Measurements from ENCODE around the gene GLB1L3. TPM values are rescaled to one million over a fixed set of nuclear protein-coding genes. Genes with fewer than 3 reads are reported as not detected.

The GLB1L3 gene
- total RNA-seq, 1 donor from 2014 or later, result not detected

- no peak for DNase-seq (ENCODE audit: low read depth)
Observed at GRCh38 chr11:134358856-134359490, 82.8 kb downstream of the GLB1L3 start.

DNA sequence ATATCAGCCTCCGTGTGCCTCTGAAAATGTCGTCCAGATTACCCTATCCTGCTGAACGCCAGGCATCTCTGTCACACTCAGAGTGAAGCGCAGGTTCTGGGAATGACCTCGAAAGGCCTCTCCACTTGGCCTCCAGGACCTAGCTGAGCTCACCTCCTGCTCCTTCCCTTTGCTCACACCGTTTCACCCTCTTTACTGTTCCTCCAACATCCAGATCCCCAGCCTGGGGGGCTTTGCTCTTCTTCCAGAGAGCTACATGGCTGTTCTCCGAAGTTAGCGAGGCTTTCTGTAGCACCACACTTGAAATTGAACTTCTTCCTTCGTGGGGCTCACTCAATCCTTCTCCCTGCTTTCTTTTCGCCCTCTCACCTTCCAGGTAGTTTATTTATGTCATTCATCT is 83.5 kb downstream of the GLB1L3 start:
- no peak for DNase-seq (ENCODE audit: low read depth)

DNA sequence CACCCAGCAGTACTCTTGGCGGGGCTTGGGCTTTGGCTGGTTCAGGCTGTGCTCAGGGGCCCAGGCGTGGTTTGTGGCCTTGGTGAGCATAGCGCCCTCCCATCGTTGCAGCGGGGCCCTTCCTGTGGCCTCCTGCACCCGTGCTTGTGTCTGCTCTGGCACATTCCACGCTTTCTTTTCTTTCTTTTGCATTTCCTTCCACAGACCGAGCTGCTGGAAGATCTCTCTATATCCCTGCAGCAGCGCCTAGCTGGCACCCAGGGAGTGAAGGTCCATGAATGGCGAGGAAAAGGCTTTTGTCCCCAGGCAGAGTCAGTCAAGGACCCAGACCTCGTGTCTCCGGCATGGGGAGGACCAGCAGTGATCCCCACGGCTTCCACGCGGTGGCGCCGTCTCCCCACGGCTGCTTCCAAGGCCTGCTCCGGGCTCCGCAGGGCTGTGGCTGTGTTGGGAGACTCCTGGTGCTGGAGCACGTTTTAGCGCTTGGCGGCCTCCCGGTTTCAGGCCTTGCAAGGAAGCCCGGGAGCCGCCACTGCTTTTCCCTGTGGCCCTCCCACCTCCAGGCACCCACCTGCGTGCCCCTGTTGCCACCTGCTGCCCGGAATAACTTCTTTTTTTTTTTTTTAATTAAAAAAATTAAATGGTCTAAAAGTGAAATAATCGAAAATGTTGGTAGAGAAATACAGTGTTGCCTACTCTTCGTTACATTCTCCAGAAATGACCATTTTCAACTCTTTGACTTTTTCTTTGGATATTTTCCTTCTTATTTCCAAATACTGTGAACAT is 84.1 kb downstream of the GLB1L3 start:
- DNase-seq (ENCODE audit: low read depth), result peak; percentile 1

DNA sequence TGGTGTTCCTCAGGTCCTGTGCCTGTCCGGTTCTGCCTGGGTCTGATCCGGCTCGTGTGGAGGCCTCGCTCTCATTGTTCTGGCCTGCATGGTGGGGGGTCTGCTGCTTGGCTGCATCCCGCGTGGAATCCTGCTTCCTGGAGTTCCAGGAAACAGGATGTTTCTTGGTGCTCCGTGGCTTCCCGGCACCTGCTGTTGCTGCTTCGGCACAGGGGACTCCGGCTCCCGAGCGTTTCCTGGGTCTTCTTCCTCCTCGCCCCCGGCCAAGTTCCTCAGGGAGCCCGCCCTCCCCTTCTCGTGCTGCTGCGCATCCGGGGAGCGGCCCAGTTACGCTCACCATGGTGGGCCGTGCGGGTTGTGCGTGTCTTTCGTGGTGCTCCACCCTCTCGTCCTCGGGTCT is 85.5 kb downstream of the GLB1L3 start:
- no peak for DNase-seq (ENCODE audit: low read depth)

DNA sequence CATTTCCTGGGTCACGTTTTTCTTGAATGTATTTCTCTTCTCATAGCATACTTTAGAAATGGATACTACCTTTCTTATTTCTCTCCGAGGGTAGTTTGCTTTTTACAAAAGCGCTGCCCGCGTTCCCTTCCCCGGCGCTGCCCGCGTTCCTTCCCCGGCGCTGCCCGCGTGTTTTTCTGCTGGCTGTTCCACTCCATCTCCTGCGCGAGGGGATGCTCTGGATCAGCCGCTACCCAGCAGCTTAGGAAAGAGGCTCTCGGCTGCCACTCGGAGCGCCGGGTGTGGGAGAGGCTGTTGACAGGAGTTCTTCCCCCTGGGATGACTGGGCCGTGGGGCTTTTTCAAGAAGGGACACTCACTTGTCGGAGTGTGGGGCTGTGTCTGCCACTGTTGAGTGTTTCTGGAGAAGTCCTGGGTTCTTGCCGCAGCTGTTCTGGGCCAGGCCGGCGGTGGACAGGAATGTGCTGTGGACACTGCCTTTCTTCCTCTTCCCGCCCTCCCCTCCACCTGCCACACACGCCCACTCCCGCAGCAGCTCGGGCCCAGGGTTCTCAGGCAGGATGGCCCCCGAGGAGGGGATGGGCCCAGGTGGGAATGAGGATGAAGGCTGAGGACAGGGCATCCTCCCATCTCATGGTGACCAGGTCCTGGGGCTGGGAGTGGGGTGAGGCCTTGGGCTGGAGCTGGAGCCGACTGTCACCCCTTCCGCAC is 86.2 kb downstream of the GLB1L3 start:
- no peak for DNase-seq (ENCODE audit: low read depth)

- no peak for DNase-seq (ENCODE audit: low read depth)
Observed at GRCh38 chr11:134363161-134363560, 87.0 kb downstream of the GLB1L3 start.

- no peak for DNase-seq (ENCODE audit: low read depth)
Observed at GRCh38 chr11:134363592-134363991, 87.4 kb downstream of the GLB1L3 start.

GRCh38 chr11:134364261-134364660 is 88.1 kb downstream of the GLB1L3 start:
- no peak for DNase-seq (ENCODE audit: low read depth)

- DNase-seq (ENCODE audit: low read depth), result no peak
Observed at GRCh38 chr11:134365011-134365925, 89.1 kb downstream of the GLB1L3 start.

GRCh38 chr11:134366254-134366653 is 90.1 kb downstream of the GLB1L3 start:
- no peak for DNase-seq (ENCODE audit: low read depth)

DNA sequence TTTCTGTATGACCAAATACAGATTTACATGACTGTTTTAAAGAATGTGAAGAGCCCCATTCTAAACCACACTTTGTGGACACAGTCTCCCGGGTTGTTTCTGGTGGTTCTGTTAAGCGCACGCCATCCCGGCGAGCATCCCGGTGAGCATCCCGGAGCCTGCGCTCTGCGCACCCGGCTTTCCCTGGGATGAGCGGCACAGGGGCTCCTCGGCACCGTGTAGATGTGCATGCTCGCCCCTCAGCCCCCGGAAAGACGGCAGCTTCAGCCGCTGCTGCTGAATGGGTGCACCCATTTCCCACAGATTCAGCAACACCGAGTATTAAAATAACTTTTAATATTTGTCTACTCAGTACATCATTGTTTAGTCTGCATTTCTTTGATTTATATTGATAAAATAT is 91.6 kb downstream of the GLB1L3 start:
- DNase-seq (ENCODE audit: low read depth), result no peak

Other genes starting within 250 kb of the GLB1L3 start
- gene JAM3, start 207.3 kb upstream of the GLB1L3 start, total RNA-seq, result 173 and 229 TPM in 2 replicates
- gene NCAPD3, start 52.4 kb upstream of the GLB1L3 start, total RNA-seq, result 13.9 and 14.0 TPM in 2 replicates
- gene VPS26B, start 51.7 kb upstream of the GLB1L3 start, total RNA-seq, result 40.5 and 42.5 TPM in 2 replicates
- gene THYN1, start 23.0 kb upstream of the GLB1L3 start, total RNA-seq, result 39.8 and 41.1 TPM in 2 replicates
- gene ACAD8, start 22.8 kb upstream of the GLB1L3 start, total RNA-seq, result 29.7 and 39.5 TPM in 2 replicates
- gene GLB1L2, start 55.6 kb downstream of the GLB1L3 start, total RNA-seq, result not detected in 2 replicates
- gene B3GAT1, start 135.9 kb downstream of the GLB1L3 start, total RNA-seq, result not detected in 2 replicates